Endometrium (tissue), 2 donors: ENCODE measurements around the gene KIDINS220.

Source experiments
- FAIRE-seq: peaks from 2 replicates; lab custom pipeline; 2012; peaks lifted over from hg19 to GRCh38; lab: Jason Lieb, UNC
- donor health status: control.
- donor health status: control.

The KIDINS220 gene

DNA sequence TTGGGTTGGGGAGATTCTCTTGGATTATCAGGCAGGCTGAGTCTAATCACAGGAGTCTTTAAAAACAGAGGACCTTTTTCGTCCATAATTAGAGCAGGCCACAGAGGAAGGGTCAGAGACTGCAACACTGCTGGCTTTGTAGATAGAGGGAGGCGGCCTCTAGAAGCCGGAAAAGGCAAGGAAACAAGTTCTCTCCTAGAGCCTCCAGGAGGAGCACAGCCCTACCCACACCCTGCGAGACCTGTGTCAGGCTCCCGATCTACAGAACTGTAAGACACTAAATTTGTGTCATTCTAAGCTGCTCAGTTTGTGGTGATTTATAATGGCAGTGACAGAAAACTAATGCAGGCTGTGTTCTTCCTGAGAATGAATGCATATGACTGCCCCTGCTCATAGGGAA is 140.2 kb downstream of the KIDINS220 start:
- FAIRE-seq: no peak

DNA sequence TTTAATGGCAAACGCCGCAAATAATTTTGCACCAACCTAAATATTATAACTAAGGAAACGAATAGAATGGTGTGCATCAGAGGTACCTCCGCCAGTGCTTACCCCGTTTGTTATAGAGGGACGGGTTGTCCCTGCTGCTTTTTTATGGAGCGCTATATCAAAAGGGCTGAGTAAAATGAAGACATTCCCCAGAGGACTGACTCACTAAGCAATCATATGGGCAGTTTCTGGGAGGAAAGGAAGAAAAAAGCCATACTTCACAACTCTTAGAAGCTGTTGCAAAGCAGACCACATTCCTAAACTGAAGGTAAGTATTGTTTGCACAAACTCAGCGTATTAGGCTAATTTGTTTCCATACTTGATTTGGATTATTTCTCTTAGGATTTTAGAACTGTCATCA is 142.7 kb downstream of the KIDINS220 start:
- no peak for FAIRE-seq

DNA sequence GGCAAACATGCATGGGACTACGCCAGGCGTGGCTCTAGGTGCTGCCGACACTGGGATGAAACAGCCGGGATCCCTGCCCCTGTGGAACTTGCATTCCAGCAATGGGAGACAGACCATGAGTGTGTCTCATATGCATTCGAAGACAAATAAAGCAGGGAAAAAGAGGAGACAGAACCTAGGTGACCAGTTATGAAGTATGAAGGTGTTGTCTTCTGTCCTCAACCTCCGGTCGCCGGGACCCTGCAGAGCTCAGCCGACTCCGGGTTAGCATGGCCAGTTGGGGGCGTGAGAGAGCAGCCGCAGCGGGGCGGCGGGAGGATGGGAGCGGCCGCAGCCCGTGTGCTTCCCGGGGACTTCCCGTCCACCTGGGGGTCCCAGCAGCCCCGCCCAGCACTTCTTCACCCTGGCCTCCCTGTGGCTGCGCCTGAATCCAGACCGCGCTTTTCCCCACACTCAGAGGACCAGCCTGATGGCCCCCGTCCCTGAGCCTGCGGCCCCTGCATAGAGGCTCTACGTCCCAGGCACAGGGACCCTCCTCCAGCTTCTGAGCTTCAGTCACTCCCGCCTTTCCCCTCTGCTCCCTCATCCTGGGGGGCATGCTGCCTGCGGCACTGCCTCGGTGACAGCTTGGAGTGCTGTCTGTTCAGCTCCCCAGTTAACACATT is 144.1 kb downstream of the KIDINS220 start:
- no peak for FAIRE-seq

DNA sequence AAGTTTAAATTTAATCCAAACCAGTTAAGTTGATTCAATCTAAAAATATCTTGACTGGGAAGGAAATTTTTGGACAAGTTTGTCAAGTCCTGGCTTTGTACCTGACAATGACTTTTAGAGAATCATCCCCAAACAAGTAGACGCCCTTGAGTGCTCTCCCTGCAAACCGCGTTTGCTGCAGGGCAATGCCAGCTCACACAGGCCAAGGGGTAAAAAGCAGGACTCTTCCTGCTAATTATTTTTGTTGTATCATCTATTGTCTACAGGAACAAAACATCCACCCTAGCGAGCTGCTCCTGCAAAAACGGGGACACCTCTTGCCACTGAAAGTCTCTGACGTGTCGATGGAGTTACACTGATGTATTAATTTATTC is 144.6 kb downstream of the KIDINS220 start:
- no peak for FAIRE-seq

DNA sequence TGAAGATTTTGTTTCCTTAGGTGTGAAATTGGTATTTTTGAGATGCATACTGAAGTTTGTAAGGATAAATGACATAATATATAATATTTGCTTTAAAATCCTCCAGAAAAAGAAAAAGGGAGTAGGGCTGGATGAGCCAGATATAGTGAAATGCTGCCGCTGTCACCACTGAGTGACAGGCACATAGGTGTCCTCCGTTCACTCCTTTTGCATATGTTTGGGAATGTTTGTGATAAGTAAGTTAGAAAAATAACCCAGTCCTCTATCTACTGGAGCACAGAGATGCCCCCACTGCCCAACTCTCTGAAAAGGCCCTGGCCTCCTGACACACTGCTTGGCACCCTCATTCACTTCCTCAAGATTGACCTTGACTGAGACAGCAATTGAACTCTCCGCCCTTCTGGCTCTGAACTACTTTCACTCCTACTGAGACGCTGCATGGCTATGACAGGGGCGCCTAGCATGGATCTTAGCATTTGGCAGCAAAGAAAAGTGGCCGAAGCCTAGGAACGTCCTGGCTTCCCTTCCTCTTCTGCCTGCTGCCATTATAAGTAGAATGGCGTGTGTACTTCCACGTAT is 145.5 kb downstream of the KIDINS220 start:
- no peak for FAIRE-seq

DNA sequence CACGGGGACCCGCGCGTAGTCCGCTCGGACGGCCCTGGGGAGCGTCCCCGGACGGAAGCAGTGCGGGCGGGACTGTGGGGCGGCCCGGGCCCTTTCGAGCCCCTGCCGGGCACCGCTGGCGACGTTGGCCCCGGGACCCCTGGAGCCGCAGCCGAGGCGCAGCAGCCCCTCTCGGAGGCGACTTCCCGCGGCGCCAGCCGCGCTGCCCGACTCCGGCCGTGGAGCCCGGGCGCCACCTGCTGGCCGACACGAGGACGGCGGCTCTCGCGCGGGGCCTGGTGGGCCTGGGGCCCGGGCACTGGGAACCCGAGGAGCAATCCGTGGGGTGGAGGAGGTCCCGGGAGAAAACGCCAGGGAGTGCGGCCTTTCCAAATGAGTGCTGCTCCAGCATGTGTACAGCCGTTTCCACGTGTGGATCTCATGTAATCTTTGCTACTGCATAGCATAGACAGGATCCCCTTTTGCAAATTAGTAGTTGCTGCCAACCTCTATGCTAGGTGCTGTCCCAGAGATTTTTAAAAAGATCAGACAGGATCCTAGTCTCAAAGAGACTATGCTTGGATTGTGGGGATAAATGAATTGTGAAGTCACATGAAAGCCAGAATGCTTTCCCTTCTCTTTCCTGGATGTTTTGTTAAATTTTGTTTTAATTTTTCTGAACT is 151.6 kb downstream of the KIDINS220 start:
- FAIRE-seq: no peak

DNA sequence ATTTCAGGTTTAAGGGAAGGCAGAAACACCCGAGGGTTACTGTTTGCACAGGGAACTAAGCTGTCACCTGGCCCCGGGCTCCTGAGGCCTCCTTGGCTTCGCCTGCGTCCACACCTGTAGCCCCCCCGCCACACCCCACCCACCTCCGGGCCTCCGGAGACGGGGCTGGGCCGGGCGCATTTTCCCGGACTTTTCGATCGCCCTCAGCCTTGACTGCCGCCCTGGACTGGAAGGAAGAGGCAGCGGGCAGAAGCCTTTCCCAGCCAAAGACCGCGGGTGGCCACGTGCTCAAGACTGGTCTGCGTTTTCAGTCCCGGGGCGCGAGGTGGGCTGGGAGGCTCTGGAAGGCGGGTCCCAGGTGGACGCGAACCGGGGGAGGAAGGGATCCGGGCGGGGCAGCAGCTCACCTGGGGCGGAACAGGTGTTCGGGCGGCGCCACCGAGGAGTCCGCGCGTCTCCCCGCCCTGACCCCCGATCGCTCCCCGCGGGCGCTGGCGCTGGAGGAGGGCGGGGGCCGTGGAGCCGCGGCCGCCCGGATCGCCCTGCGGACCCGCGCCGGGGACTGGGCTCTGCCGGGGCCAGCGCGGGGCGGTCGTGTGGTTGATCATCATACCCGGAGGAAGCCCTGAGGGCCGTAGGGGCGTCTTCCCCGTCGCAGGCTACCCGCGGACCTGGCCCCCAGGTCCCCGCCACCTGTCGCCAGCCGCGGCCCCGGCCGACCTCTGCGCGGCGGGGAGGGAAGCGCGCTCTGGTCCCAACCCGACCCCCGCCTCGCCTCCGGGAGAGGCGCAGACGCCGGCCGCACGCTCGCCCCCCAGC is 152.3 kb downstream of the KIDINS220 start:
- FAIRE-seq: no peak

DNA sequence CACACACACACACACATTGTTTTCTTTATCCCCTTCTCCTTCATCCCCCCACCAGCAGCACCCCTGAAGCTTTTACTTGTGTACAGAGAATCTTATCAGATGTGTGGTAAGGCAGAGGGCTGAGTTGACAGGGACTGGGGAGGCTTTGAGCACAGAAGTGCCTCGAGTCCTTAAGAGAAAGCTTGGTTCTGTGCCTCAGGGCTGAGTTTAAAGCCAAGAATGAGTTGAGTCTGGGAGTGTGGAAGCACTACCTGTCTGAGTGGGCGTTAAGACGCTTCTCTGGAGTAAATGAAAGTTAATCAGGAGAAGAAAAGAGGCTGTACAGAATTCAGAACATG is 152.9 kb downstream of the KIDINS220 start:
- no peak for FAIRE-seq

DNA sequence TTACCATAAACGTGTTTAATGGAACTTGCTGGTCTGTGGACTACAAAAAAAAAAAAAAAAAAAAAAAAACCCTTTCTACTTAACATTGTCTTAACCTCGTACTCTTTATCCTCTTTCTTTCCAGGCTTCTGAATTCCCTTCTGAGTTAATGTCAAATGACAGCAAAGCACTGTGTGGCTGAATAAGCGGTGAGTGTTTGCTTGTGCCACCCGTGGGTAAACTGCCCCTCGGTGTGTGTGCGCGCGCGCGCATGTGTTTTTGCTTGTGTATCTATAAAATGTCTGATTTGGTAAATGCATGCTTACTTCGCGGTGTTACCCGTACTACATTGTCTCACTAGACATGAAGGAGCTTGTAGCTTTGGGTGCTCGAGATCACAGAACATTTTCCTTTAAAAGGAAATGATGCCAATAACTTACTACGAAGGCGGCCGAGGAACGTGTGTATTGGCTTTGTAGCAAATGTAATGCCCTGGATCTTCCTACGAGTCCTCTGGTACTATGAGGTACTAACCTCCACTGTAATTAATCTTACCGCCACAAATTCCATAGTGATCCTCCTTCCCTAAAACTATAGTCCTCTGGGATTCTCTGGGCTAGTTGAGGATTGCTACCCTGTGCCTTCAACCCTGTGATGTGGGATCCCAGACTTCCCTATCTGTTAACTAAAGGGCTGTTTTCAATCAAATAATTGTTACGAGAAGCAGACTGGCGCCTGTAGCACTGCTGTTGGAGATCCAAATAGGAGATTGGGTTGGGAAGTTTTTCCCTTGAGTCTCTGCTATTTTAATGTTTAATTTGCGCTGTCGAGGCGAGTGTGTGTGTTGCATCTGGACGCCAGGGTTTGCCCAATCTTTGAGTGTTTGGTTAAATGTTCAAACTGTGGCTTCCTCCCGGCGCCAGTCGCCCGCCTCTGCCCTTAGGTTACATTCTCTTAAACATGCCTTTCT is 154.4 kb downstream of the KIDINS220 start:
- FAIRE-seq: no peak

DNA sequence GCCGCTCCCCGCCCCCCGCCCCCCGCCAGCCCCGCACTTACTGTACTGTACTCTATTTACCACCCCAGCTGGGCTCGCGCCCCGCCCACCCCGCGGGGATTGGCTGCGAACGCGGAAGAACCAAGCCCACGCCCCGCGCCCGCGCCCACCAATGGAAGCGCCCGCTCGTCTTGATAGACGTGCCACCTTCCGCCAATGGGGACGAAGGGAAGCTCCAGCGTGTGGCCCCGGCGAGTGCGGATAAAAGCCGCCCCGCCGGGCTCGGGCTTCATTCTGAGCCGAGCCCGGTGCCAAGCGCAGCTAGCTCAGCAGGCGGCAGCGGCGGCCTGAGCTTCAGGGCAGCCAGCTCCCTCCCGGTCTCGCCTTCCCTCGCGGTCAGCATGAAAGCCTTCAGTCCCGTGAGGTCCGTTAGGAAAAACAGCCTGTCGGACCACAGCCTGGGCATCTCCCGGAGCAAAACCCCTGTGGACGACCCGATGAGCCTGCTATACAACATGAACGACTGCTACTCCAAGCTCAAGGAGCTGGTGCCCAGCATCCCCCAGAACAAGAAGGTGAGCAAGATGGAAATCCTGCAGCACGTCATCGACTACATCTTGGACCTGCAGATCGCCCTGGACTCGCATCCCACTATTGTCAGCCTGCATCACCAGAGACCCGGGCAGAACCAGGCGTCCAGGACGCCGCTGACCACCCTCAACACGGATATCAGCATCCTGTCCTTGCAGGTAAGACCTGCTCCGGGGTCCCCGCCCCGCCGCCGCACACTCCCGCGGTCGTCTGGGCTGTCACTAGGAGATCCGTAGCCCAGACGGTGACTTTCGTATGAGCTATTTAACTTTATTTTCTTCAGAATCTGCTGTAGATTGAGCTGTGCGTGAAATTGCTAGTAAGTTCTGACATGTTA is 155.4 kb downstream of the KIDINS220 start, which contains the start of gene ID2:
ID2 (plus strand) TSS at position 271 of the 907 bp plus-strand sequence; CDS start at position 381, 110 bp downstream.
- FAIRE-seq: peak; percentile 12

DNA sequence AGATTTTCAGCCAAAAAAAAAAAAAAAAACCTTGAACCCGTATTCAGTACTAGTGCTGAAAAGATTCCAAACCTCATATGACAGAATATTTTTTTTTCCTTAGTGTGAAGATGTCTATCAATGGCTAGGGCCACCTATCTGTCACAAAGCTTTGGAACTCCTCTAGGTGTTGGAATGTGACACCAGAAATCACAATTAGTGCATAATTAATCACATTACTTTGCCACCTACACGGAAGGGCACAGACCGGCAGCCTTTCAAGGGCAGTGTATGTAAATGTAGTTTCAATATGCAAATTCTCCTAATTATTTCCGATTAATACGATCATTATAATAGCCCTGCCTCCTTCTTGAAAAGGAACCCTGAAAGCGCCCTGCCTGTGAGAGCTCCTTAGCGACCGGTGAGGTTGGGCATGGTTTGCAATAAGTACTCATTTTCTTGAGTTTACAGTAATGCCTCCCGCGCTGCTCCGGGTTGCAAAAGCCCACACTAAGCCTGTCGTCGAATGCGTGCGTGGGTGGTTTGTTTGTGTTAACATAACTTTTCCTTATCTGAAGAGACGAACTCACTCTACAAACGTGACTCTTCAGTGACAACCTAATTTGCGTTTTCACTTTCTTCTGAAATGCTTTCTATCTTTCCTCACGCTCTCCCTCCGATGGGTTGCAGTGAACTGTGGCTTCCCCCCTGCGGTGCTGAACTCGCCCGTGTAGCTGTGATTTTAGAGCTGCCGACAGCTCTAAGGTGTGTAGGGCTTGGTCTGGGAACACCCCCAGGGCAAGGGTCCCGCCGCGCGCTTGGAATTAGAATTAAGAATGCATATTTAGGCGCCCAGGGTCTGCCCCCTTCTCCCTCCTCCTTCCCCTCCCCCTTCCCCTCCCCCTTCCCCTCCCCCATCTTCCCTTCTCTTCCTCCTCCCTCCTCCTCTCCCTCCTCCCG is 156.3 kb downstream of the KIDINS220 start:
- FAIRE-seq: no peak

DNA sequence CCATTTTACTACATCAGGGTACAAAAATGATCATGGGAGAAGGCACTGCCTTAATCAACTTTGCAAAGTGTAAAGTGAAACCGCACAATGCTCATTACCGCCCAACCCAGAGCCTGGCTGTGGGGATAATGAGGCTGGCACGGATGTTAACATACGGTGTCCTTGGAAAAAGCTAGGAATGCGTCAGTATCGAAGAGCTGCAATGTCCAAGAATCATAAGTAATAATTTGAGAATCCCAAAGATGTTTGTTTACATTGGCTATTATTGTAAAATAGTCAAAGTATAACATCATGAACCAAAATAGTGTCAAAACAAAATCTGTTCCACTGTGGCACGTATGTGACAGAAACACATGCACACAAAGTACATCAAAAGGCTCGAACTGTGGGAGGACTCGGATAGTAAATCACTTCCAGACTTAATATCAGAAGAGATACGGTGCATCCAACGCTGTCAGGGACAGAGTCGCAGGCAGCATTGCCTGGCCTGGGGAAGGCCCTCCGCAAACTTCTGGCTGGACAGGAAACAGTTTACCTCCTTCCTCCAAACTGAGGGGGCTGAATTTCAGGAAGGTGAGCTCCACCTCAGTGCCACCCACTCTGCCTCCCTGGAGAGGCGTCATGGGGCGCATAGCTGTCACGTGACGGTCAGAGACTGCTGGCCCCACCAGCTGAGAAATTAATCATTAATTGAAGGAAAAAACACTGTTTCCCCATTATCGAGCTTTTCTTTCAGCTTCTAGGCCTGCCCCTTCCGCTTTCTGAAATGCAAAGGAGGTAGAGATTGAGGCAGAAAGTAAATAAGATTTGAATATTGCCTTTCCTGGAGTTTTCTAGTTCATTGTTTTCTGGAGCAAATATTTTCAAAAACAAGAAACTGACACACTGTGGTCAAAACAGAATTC is 157.3 kb downstream of the KIDINS220 start:
- FAIRE-seq: no peak

DNA sequence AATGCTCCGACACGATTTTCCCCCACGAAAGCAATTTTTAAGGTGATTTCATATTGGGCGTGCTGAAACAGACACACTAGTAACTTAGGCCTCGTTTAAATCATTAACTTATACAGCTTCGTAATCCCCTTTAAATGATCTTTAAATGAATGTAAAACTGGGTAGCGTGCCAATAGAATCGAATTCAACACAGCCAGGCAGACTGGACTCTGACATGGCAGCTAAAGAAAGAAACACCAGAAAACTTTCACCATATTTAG is 157.9 kb downstream of the KIDINS220 start:
- FAIRE-seq: no peak
